C1 segment of cervical spinal cord (tissue), 14 donors: Measurements from ENCODE around the gene ESR1.
"Not testable (repeated sequence)": the region's sequence is repeated elsewhere in the genome, so short reads cannot be mapped to it uniquely, and the experiment has no call there.

Source experiments
- DNase-seq, 14 donors: peaks; one replicate each; lab custom pipeline; 2025; lab: John Stamatoyannopoulos, UW

ESR1 gene

GRCh38 chr6:152053332-152053731 is 245.8 kb downstream of the ESR1 start:
- DNase-seq = no peak

- no peak for DNase-seq
Observed at GRCh38 chr6:152054441-152054840, 247.0 kb downstream of the ESR1 start.

- no peak for DNase-seq
Observed at GRCh38 chr6:152055517-152055916, 248.0 kb downstream of the ESR1 start.

GRCh38 chr6:152057832-152058498 is 250.5 kb downstream of the ESR1 start:
- no peak for DNase-seq

- DNase-seq = no peak
Observed at GRCh38 chr6:152059909-152060308, 252.4 kb downstream of the ESR1 start.

- DNase-seq = no peak
Observed at GRCh38 chr6:152062476-152062875, 255.0 kb downstream of the ESR1 start.

- DNase-seq = no peak
Observed at GRCh38 chr6:152063170-152063921, 255.9 kb downstream of the ESR1 start.

GRCh38 chr6:152068622-152069261 is 261.3 kb downstream of the ESR1 start:
- DNase-seq = no peak

GRCh38 chr6:152070556-152070955 is 263.1 kb downstream of the ESR1 start:
- no peak for DNase-seq

GRCh38 chr6:152071318-152071717 is 263.8 kb downstream of the ESR1 start:
- no peak for DNase-seq

- no peak for DNase-seq
Observed at GRCh38 chr6:152071843-152072242, 264.4 kb downstream of the ESR1 start.

- not testable (repeated sequence) for DNase-seq
Observed at GRCh38 chr6:152076242-152076641, 268.8 kb downstream of the ESR1 start.

- DNase-seq = no peak
Observed at GRCh38 chr6:152078001-152078400, 270.5 kb downstream of the ESR1 start.

- DNase-seq = no peak
Observed at GRCh38 chr6:152078804-152079203, 271.3 kb downstream of the ESR1 start.

GRCh38 chr6:152085451-152085921 is 278.0 kb downstream of the ESR1 start:
- DNase-seq = no peak

- no peak for DNase-seq
Observed at GRCh38 chr6:152086223-152086873, 278.9 kb downstream of the ESR1 start.

- DNase-seq = no peak
Observed at GRCh38 chr6:152087096-152087495, 279.6 kb downstream of the ESR1 start.

- no peak for DNase-seq
Observed at GRCh38 chr6:152087701-152088100, 280.2 kb downstream of the ESR1 start.

- DNase-seq = no peak
Observed at GRCh38 chr6:152089992-152090391, 282.5 kb downstream of the ESR1 start.

GRCh38 chr6:152091201-152091600 is 283.7 kb downstream of the ESR1 start:
- no peak for DNase-seq

- no peak for DNase-seq
Observed at GRCh38 chr6:152091851-152092341, 284.4 kb downstream of the ESR1 start.

GRCh38 chr6:152093711-152094110 is 286.2 kb downstream of the ESR1 start:
- DNase-seq = no peak
